Measurements from ENCODE around the gene COL5A1. TPM values are rescaled to one million over a fixed set of nuclear protein-coding genes. Genes with fewer than 3 reads are reported as not detected.

Gene COL5A1
- total and polyA plus RNA-seq, 11 donors, result 7.6 to 91.3 (median 13.4) TPM

DNA sequence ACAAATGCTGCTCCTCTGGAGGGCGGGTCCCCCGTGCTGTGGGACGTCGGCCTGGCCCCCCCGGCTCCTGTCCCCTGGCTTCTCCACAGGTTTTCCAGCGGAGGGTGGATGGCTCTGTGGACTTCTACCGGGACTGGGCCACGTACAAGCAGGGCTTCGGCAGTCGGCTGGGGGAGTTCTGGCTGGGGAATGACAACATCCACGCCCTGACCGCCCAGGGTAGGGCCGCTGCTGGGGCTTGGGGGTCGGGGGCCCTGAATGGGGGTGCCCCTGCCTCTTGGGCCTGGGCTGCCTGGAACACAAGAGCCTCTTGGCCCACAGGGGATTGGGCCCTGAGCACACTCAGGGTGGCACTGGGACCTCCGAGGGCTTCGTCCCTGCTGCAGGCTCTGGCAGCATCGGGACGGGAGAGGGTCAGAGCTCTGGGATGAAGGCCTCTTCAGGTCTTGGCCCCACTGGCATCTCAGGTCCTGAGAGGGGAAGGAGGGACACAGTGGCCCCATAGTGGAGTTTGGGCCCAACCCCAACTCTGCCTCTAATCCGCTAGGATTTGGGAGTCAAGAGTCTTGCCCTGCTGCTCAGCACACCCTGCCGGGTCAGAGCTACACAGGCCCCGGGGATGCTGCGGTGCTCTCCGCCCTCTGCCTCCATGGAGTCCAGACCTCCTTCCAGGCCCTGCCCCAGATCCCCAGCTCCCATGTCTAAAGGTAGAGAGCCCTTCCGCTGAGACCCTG is 244.2 kb downstream of the COL5A1 start:
- ATAC-seq, result no peak
- no peak overlapping the region for H3K27ac ChIP-seq

DNA sequence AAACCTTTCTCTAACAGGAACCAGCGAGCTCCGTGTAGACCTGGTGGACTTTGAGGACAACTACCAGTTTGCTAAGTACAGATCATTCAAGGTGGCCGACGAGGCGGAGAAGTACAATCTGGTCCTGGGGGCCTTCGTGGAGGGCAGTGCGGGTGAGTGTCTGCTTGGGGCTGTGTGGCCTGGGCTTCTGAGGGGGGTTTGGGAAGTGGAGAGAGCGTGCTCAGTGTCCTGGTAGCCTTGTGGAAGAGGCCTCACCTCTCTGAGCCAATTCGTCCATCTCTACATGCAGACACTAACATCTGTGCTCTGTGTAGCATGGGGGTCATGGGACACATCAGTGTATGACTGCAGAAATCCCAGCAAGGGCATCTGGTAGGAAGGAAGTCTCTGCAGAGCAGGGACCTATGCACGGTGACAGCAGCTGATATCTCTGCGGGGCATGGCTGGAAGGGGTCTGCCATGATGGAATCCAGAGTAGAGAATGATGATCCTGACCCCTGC is 244.9 kb downstream of the COL5A1 start:
- no peak for TF ChIP-seq POLR2A (IDR thresholded peaks at IDR 0.05)
- TF ChIP-seq, protein P1, sequence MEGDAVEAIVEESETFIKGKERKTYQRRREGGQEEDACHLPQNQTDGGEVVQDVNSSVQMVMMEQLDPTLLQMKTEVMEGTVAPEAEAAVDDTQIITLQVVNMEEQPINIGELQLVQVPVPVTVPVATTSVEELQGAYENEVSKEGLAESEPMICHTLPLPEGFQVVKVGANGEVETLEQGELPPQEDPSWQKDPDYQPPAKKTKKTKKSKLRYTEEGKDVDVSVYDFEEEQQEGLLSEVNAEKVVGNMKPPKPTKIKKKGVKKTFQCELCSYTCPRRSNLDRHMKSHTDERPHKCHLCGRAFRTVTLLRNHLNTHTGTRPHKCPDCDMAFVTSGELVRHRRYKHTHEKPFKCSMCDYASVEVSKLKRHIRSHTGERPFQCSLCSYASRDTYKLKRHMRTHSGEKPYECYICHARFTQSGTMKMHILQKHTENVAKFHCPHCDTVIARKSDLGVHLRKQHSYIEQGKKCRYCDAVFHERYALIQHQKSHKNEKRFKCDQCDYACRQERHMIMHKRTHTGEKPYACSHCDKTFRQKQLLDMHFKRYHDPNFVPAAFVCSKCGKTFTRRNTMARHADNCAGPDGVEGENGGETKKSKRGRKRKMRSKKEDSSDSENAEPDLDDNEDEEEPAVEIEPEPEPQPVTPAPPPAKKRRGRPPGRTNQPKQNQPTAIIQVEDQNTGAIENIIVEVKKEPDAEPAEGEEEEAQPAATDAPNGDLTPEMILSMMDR (IDR thresholded peaks at IDR 0.05), result no peak
- no peaks in the 10 kb centered on the region for H3K36me3 ChIP-seq
- H3K27ac ChIP-seq, result no peak overlapping the region
- H3K4me3 ChIP-seq, result no peak overlapping the region
- ATAC-seq (peak in 1 of 4 donors; percentile 19), DNase-seq (no peak)
- no peaks in the 10 kb centered on the region for H3K9me3 ChIP-seq
- WGBS, 4 donors, result 91 to 94% (median 92%) methylated on average over 9 to 11 of the region's 11 CpGs
- H3K27me3 ChIP-seq, result peaks cover 0 to 7% (median 0%) of the 10 kb centered on the region in 9 donors
- H3K4me1 ChIP-seq, result peaks cover 0 to 17% (median 0%) of the 10 kb centered on the region in 12 donors
- intact Hi-C loops (cut with DNase I), result no loop called here

More for the DNA sequence above, 244.2 kb downstream of the COL5A1 start:
- Histone ChIP-seq H3K27me3 (peaks cover 0 to 7% (median 0%) of the 10 kb centered on the region in 9 donors), H3K4me1 (peaks cover 0 to 11% (median 0%) of the 10 kb centered on the region in 12 donors), H3K9me3 (no peaks in the 10 kb centered on the region), H3K4me3 (no peak overlapping the region), H3K36me3 (no peaks in the 10 kb centered on the region)
- intact Hi-C loops (cut with DNase I), result no loop called here
- no peak for TF ChIP-seq POLR2A (IDR thresholded peaks at IDR 0.05)
- TF ChIP-seq, protein P1 (IDR thresholded peaks at IDR 0.05), result no peak
- 89 to 94% (median 94%) methylated on average over 9 to 24 of the region's 24 CpGs for WGBS, 4 donors
- DNase-seq, result no peak

GRCh38 chr9:134887219-134887618 is 245.6 kb downstream of the COL5A1 start:
- Histone ChIP-seq H3K4me1 (peaks cover 0 to 25% (median 0%) of the 10 kb centered on the region in 12 donors), H3K36me3 (no peaks in the 10 kb centered on the region), H3K27me3 (peaks cover 0 to 7% (median 0%) of the 10 kb centered on the region in 9 donors), H3K27ac (no peak overlapping the region), H3K4me3 (no peak overlapping the region), H3K9me3 (no peaks in the 10 kb centered on the region)
- WGBS, 4 donors, result 89 to 94% (median 92%) methylated on average over 10 of the region's 10 CpGs
- no peak for DNase-seq
- TF ChIP-seq, protein P1 (IDR thresholded peaks at IDR 0.05), result no peak
- TF ChIP-seq POLR2A (IDR thresholded peaks at IDR 0.05), result no peak
- intact Hi-C loops (cut with DNase I), result no loop called here
- ATAC-seq, result no peak

Data from heart left ventricle (tissue), 16 donors.